Fibroblast of mammary gland (primary cell): ENCODE measurements around the gene TSPAN15.
A peak's percentile ranks its signal among the peaks of the same experiment; 100 is the strongest.

Experiments
- DNase-seq: peaks from one replicate; pipeline ENCODE4 v3.0.0-alpha.2; 2010; ENCODE audit warnings: low read depth
- H3K4me3 ChIP-seq: 2 replicates; pipeline ENCODE4 v1.5.1; 2011; ENCODE audit warnings: low read depth, mild to moderate bottlenecking, low read length, moderate library complexity; ENCODE audit not compliant: control insufficient read depth
- TF ChIP-seq, protein P1 (sequence below): conservative IDR thresholded peaks from 2 replicates; pipeline ENCODE4 v1.5.1; 2011; ENCODE audit warnings: low read depth, low read length, inconsistent platforms; ENCODE audit not compliant: control insufficient read depth, insufficient read depth

TSPAN15 gene

DNA sequence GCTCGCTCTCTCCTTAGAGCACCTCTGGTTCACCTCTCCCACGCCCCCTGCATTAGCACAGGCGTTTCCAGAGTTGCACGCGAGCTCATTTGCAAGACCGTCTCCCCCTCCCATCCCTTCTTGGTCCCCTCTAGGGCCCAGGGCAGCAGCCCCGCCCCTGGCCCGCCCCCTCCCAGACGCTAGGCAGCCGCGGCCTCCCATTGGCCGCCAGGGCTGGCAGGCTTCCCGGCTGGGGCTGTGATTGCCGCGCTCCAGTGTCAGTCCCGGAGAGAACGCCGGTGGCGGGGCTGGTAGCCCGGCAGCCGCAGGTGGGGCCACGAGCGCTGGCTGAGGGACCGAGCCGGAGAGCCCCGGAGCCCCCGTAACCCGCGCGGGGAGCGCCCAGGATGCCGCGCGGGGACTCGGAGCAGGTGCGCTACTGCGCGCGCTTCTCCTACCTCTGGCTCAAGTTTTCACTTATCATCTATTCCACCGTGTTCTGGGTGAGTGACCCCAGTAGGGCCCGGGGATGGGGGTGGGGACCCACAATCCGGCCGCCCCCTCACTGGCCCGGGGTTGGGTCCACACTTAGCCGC, at the start of gene TSPAN15:
TSS of gene TSPAN15 (plus strand) at position 257 of the 575 bp plus-strand sequence. CDS start at position 387, 130 bp downstream.
- peak within 1 kb of the TSS; percentile 33 for H3K4me3 ChIP-seq
- peak; percentile 45 for DNase-seq
- TF ChIP-seq, protein P1, sequence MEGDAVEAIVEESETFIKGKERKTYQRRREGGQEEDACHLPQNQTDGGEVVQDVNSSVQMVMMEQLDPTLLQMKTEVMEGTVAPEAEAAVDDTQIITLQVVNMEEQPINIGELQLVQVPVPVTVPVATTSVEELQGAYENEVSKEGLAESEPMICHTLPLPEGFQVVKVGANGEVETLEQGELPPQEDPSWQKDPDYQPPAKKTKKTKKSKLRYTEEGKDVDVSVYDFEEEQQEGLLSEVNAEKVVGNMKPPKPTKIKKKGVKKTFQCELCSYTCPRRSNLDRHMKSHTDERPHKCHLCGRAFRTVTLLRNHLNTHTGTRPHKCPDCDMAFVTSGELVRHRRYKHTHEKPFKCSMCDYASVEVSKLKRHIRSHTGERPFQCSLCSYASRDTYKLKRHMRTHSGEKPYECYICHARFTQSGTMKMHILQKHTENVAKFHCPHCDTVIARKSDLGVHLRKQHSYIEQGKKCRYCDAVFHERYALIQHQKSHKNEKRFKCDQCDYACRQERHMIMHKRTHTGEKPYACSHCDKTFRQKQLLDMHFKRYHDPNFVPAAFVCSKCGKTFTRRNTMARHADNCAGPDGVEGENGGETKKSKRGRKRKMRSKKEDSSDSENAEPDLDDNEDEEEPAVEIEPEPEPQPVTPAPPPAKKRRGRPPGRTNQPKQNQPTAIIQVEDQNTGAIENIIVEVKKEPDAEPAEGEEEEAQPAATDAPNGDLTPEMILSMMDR = no peak

DNA sequence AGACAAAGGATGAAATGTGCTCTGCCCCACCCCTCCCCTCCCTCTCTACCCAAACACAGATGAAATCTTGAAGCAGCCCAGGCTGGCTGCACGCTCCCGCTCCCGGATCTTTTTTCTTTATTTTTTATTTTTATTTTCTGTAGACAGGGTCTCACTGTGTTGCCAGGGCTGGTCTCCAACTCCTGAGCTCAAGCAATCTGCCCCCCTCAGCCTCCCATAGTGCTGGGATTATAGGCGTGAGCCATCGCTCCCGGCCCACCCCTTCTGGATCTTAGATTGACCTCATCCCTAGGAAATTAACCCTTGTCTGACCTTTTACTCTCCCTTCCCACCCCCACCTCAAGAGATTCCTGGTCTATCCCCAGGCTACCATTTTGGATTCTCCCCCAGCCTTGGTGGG, 48.9 kb upstream of the TSPAN15 start:
- TF ChIP-seq, protein P1 = no peak
- DNase-seq = no peak
- H3K4me3 ChIP-seq = no peak overlapping the region

DNA sequence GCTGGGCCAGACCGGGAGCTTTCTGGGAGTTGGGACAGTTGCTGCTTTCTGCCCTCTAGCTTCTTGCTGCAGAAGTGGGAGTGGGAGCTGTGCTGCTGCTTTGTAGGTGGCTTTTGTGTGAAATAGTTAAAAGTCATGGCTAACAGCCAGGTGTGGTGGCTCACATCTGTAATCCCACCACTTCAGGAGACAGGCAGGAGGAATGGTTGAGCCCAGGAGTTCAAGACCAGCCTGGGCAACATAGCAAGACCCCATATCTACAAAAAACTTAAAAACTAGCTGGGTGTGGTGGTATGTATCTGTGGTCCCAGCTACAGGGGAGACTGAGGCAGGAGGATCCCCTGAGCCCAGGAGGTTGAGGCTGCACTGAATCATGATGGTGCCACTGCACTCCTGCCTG, 48.2 kb upstream of the TSPAN15 start:
- DNase-seq = no peak
- TF ChIP-seq, protein P1 = no peak
- H3K4me3 ChIP-seq = no peak overlapping the region

DNA sequence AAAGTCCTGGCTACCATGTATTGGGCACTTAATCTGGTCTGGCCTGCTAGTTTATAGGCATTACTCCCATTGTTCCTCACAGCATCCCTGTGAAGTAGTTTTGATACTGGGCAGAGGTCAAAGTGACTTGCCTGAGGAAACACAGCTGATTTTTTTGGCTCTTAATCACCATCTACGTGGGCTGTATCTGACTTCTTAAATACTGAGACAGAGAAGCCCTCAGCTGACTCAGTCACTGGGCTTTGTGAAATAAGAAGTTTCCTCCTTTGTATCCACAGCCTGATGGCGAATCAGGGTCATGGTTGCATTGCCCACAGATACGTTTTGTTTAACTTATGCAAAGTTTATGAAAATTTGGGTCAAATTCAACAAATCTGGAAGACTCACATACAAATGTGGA, 47.7 kb upstream of the TSPAN15 start:
- TF ChIP-seq, protein P1 = no peak
- no peak overlapping the region for H3K4me3 ChIP-seq
- peak; percentile 93 for DNase-seq

DNA sequence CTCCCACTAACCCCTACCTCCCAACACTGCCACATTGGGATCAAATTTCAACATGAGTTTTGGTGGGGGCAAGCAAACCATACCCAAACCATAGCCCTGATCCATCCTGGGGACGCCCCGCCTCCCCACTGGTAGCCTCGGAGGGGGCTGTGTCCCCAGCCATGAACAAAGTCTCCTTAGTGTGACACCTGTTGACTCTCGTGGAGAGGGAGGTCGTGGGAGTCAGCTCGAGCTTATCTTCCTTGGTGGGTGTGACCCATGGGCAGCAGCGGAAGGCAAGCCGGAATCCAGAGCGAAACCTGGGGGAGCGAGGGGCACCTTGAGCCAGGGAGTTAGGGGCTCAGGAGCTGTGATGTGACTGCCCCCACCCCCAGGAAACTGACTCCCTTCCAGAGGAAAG, 46.5 kb upstream of the TSPAN15 start:
- no peak for DNase-seq
- TF ChIP-seq, protein P1 = no peak
- H3K4me3 ChIP-seq = no peak overlapping the region

DNA sequence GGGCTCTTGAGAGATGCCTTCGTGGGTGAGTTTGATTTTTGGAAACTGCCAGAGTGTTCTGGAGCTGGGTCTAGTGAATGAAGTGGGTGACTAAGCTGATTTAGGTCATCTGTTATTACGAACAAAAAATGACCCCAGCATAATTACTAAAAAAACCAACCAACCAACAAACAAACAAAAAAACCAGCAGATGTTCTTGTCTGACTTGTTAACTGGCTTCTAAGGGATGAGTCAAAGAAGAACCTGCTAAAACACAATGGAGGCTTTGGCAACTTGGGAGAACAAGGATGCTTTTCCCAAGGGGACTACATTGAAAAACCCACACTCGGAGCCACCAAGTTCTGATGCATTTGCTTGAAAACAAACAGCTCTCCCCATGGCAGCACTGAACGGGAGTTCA, 46.0 kb upstream of the TSPAN15 start:
- no peak overlapping the region for H3K4me3 ChIP-seq
- TF ChIP-seq, protein P1 = no peak
- DNase-seq = peak; percentile 74

DNA sequence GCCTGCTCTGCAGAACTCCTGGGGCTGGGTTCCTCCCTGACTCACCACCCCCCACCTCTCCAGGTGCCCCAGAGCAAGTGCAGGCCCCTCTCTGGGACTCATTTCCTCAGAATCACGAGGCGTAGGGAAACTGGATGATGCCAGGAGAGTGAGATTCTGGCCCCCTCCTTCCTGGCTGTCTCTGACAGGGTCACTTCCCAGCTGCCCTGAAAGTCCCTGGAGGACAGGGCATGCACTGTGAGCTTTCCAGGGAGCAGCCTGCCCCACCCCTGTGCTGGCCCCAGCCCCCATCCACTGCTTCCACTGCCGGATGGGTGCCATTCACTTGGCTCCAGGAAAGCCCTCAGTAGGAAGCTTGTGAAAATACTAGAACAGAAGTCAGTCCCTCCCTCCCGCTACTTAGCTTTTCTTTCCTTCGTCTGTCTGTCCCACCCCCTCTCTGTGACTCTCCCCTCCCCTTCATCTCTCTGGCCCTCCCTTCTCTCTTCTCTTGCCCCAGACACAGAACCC, 44.9 kb upstream of the TSPAN15 start:
- TF ChIP-seq, protein P1 = no peak
- no peak for DNase-seq
- H3K4me3 ChIP-seq = no peak overlapping the region
